K562 (cell line): Measurements from ENCODE around the gene TRIM68. TPM values are rescaled to one million over a fixed set of nuclear protein-coding genes. Genes with fewer than 3 reads are reported as not detected.
A peak's percentile ranks its signal among the peaks of the same experiment; 100 is the strongest.

ENCODE experiments used
- ATF2 ChIP-seq: sonication (generic); formaldehyde crosslinking; IDR thresholded peaks from 2 replicates; pipeline ENCODE4 v1.8.1; 2022; ENCODE audit warnings: missing genetic modification reagents
- BCOR ChIP-seq: fragments of 450-650 bp; IDR thresholded peaks from 2 replicates; pipeline ENCODE4 v1.6.1; 2016
- BHLHE40 ChIP-seq: IDR thresholded peaks from 2 replicates; pipeline ENCODE4 v1.6.1; 2011; ENCODE audit warnings: low read length, improper control_type of control experiment
- ESRRB ChIP-seq: fragments of 250-450 bp; sonication (Bioruptor Pico); IDR thresholded peaks from 2 replicates; pipeline ENCODE4 v1.5.0; 2020; ENCODE audit warnings: mild to moderate bottlenecking, moderate library complexity, borderline replicate concordance
- KDM4B ChIP-seq, 2 experiments: fragments of 450-650 bp in 1 of 2; sonication (generic) in 1 of 2; IDR thresholded peaks; 2 replicates each; pipeline ENCODE4 v1.6.1; 2016 to 2017; ENCODE audit warnings: borderline replicate concordance in 2 of 2, antibody characterized with exemption in 1 of 2, low read depth in 1 of 2, mild to moderate bottlenecking in 1 of 2
- MCM3 ChIP-seq: fragments of 450-650 bp; IDR thresholded peaks from 2 replicates; pipeline ENCODE4 v1.6.1; 2016
- MCM5 ChIP-seq: fragments of 450-650 bp; IDR thresholded peaks from 2 replicates; pipeline ENCODE4 v1.6.1; 2016; ENCODE audit warnings: low read depth
- MED1 ChIP-seq: sonication (generic); formaldehyde crosslinking; IDR thresholded peaks from 2 replicates; pipeline ENCODE4 v1.8.1; 2023; ENCODE audit warnings: missing genetic modification reagents, borderline replicate concordance
- NR2C1 ChIP-seq, 2 experiments: fragments of 450-650 bp; IDR thresholded peaks; 2 replicates each; pipeline ENCODE4 v1.6.1; 2017; ENCODE audit warnings: mild to moderate bottlenecking in 2 of 2, antibody characterized with exemption in 1 of 2, inconsistent platforms in 1 of 2, missing compliant biosample characterization in 1 of 2, missing genetic modification characterization in 1 of 2
- NR3C1 ChIP-seq: sonication (generic); formaldehyde crosslinking; IDR thresholded peaks from 2 replicates; pipeline ENCODE4 v1.8.1; 2022; ENCODE audit warnings: missing genetic modification reagents
- PML ChIP-seq: IDR thresholded peaks from 2 replicates; pipeline ENCODE4 v1.6.1; 2012; ENCODE audit warnings: low read length, inconsistent platforms
- RBM15 ChIP-seq: fragments of 200-400 bp; formaldehyde crosslinking; IDR thresholded peaks from 2 replicates; pipeline ENCODE4 v1.6.1; 2018; ENCODE audit warnings: mild to moderate bottlenecking, low read length, moderate library complexity; ENCODE audit not compliant: insufficient read depth
- RNF219 ChIP-seq: fragments of 250-450 bp; sonication (Bioruptor Pico); IDR thresholded peaks from 2 replicates; pipeline ENCODE4 v1.5.0; 2022; ENCODE audit warnings: mild to moderate bottlenecking
- SNRNP70 ChIP-seq: fragments of 200-400 bp; formaldehyde crosslinking; optimal IDR thresholded peaks from 2 replicates; pipeline ENCODE3; 2017; ENCODE audit warnings: low read depth, low read length
- TAF9B ChIP-seq: fragments of 450-650 bp; IDR thresholded peaks from 2 replicates; pipeline ENCODE4 v1.6.1; 2018; ENCODE audit warnings: mild to moderate bottlenecking; ENCODE audit not compliant: partially characterized antibody
- TCF7 ChIP-seq: sonication (generic); IDR thresholded peaks from 2 replicates; pipeline ENCODE4 v1.6.1; 2016; ENCODE audit warnings: antibody characterized with exemption, borderline replicate concordance
- YY1 ChIP-seq, 3 experiments: IDR thresholded peaks; 2 replicates each; pipeline ENCODE4 v1.6.1; 2011; ENCODE audit warnings: low read length in 2 of 3, mild to moderate bottlenecking in 2 of 3, moderate library complexity in 2 of 3, borderline replicate concordance in 1 of 3, control low read depth in 1 of 3, low read depth in 1 of 3; ENCODE audit not compliant: insufficient read depth in 3 of 3, insufficient replicate concordance in 2 of 3, control insufficient read depth in 1 of 3, insufficient read length in 1 of 3; ENCODE audit errors: extremely low read depth in 1 of 3
- ZNF3 ChIP-seq: fragments of 250-450 bp; sonication (Bioruptor Pico); IDR thresholded peaks from 2 replicates; pipeline ENCODE4 v1.5.0; 2021; ENCODE audit warnings: mild to moderate bottlenecking, moderate library complexity
- ZNF384 ChIP-seq: IDR thresholded peaks from 2 replicates; pipeline ENCODE4 v1.6.1; 2012; ENCODE audit warnings: low read depth, low read length, improper control_type of control experiment
- ZNF511 ChIP-seq: sonication (generic); formaldehyde crosslinking; IDR thresholded peaks from 2 replicates; pipeline ENCODE4 v1.8.0; 2022; ENCODE audit warnings: mild to moderate bottlenecking, missing genetic modification reagents
- ZNF589 ChIP-seq: fragments of 200-800 bp; sonication (Bioruptor generic); IDR thresholded peaks from 2 replicates; pipeline ENCODE4 v1.6.1; 2016; ENCODE audit warnings: low read depth, missing genetic modification characterization, missing compliant biosample characterization
- polyA plus RNA-seq, 8 experiments: library from polyadenylated mRNA; depleted of rRNA in 4 of 8; stranded (reverse) in 5 of 8; unstranded in 3 of 8; fragments of >200 nt; fragmentation: Nextera tagmentation in 2 of 8; fragmentation: Illumina TruSeq in 1 of 8; extraction: Ambion mirVana in 2 of 8; extraction: Trizol in 1 of 8; gene quantifications; 2 replicates each; pipeline versions ENCODE4 v1.2.1 to v1.2.3, GENCODE V29; 2011 to 2014; ENCODE audit warnings: inconsistent platforms in 1 of 8, missing spikeins in 1 of 8
- total RNA-seq, 7 experiments: library from RNA; depleted of rRNA in 6 of 7; stranded (reverse); fragments of >200 nt in 6 of 7; fragmentation: Illumina TruSeq in 2 of 7; extraction: Trizol in 2 of 7; gene quantifications; 2 replicates each; pipeline versions ENCODE4 v1.2.1 to v1.2.3, GENCODE V29; 2011 to 2021; ENCODE audit warnings: low replicate concordance in 1 of 7

The TRIM68 gene
- total and polyA plus RNA-seq, 9 of the 15 experiments (the other 6 are each of a cell fraction or from before 2014, with no cell fraction given): 5.2 to 10.9 (median 7.9) TPM

GRCh38 chr11:4607781-4608666 is at the start of gene TRIM68 (continued):
- TF ChIP-seq BCOR (no peak), MCM5 (no peak), SNRNP70 (no peak), NR3C1 (CRISPR knock-in tag) (no peak), MED1 (CRISPR knock-in tag) (no peak), YY1 (IDR thresholded peaks at IDR 0.05; ENCODE audit: borderline replicate concordance in 1 of 3, control insufficient read depth in 1 of 3, extremely low read depth in 1 of 3, insufficient read depth in 3 of 3, insufficient read length in 1 of 3, insufficient replicate concordance in 2 of 3, low read depth in 1 of 3, low read length in 2 of 3) (no peak), ZNF589 (CRISPR knock-in tag) (no peak), RNF219 (no peak), ATF2 (no peak), ZNF384 (peak; percentile 7; the same call in 1 of the 2 replicates), ZNF3 (CRISPR knock-in tag) (no peak), BHLHE40 (no peak), KDM4B (IDR thresholded peaks at IDR 0.05; ENCODE audit: borderline replicate concordance in 2 of 2, low read depth in 1 of 2) (no peak), TAF9B (no peak), NR2C1 (IDR thresholded peaks at IDR 0.05) (no peak), NR2C1 (tag; IDR thresholded peaks at IDR 0.05) (no peak), PML (peak; percentile 58; the same call in 1 of the 2 replicates), ZNF511 (peak; percentile 51; the same call in 1 of the 2 replicates), RBM15 (no peak), MCM3 (no peak), ESRRB (CRISPR knock-in tag) (no peak), TCF7 (no peak)
